ENCODE measurements around the gene VPS11. TPM values are rescaled to one million over a fixed set of nuclear protein-coding genes. Genes with fewer than 3 reads are reported as not detected.
A peak's percentile ranks its signal among the peaks of the same experiment; 100 is the strongest.

Gene VPS11
- total RNA-seq, 1 donor from 2014 or later: 10.4 TPM

GRCh38 chr11:119108146-119108856 lies 40.7 kb downstream of the VPS11 start:
- H3K4me2 ChIP-seq: peak overlapping the region; percentile 99
- H3K36me3 ChIP-seq: no peaks in the 10 kb centered on the region
- no peaks in the 10 kb centered on the region for H3K9me3 Mint-ChIP-seq
- H3K27me3 Mint-ChIP-seq (ENCODE audit: insufficient read depth, low read depth): peaks cover 1% of the 10 kb centered on the region
- peak; percentile 54 for DNase-seq (ENCODE audit: low spot score)
- H4K20me1 ChIP-seq (ENCODE audit: low read depth): peaks cover 4% of the 10 kb centered on the region
- no peaks in the 10 kb centered on the region for H3K9me3 ChIP-seq (ENCODE audit: low read depth)
- peak overlapping the region; percentile 97 for H3K4me3 ChIP-seq
- peaks cover 8% of the 10 kb centered on the region for H3K79me2 ChIP-seq (ENCODE audit: low read depth)
- no peak overlapping the region for H3K27ac ChIP-seq
- H3K9ac ChIP-seq: no peak overlapping the region
- peaks cover 30% of the 10 kb centered on the region for H3K4me1 Mint-ChIP-seq
- peaks cover 9% of the 10 kb centered on the region for H3K4me1 ChIP-seq
- H3K4me3 Mint-ChIP-seq: peak overlapping the region; percentile 88
- peaks cover 34% of the 10 kb centered on the region for H3F3A ChIP-seq (ENCODE audit: low read depth)
- peak overlapping the region; percentile 66 for H3K27ac Mint-ChIP-seq
- peaks cover 15% of the 10 kb centered on the region for H3K27me3 ChIP-seq
- no peak for TF ChIP-seq EZH2 (IDR thresholded peaks at IDR 0.05)
- no peak for TF ChIP-seq CTCF (IDR thresholded peaks at IDR 0.05)
- no peak for TF ChIP-seq EZH2phosphoT487 (IDR thresholded peaks at IDR 0.05)
- H2AFZ ChIP-seq (replicated peaks): no peak overlapping the region
- H3K36me3 Mint-ChIP-seq: peaks cover 4% of the 10 kb centered on the region

- H3K4me3 ChIP-seq: no peak overlapping the region
- no peak for DNase-seq (ENCODE audit: low spot score)
Observed at GRCh38 chr11:119108857-119109221, 41.2 kb downstream of the VPS11 start.

GRCh38 chr11:119109843-119110242 lies 42.2 kb downstream of the VPS11 start:
- no peak overlapping the region for H2AFZ ChIP-seq (replicated peaks)
- Mint-ChIP-seq H3K36me3 (peaks cover 4% of the 10 kb centered on the region), H3K4me1 (peaks cover 24% of the 10 kb centered on the region), H3K4me3 (no peak overlapping the region), H3K27ac (no peak overlapping the region), H3K9me3 (no peaks in the 10 kb centered on the region), H3K27me3 (ENCODE audit: insufficient read depth, low read depth) (no peaks in the 10 kb centered on the region)
- no peaks in the 10 kb centered on the region for H3K9me3 ChIP-seq (ENCODE audit: low read depth)
- H4K20me1 ChIP-seq (ENCODE audit: low read depth): peaks cover 4% of the 10 kb centered on the region
- peaks cover 4% of the 10 kb centered on the region for H3K79me2 ChIP-seq (ENCODE audit: low read depth)
- H3K4me3 ChIP-seq: no peak overlapping the region
- peaks cover 9% of the 10 kb centered on the region for H3K4me1 ChIP-seq
- no peak overlapping the region for H3K9ac ChIP-seq
- no peak for DNase-seq (ENCODE audit: low spot score)
- peaks cover 26% of the 10 kb centered on the region for H3F3A ChIP-seq (ENCODE audit: low read depth)
- H3K36me3 ChIP-seq: no peaks in the 10 kb centered on the region
- H3K4me2 ChIP-seq: no peak overlapping the region
- peaks cover 15% of the 10 kb centered on the region for H3K27me3 ChIP-seq
- TF ChIP-seq EZH2 (IDR thresholded peaks at IDR 0.05) (no peak), CTCF (IDR thresholded peaks at IDR 0.05) (no peak), EZH2phosphoT487 (IDR thresholded peaks at IDR 0.05) (no peak)
- no peak overlapping the region for H3K27ac ChIP-seq

More at GRCh38 chr11:119108857-119109221, 41.2 kb downstream of the VPS11 start:
- Mint-ChIP-seq H3K36me3 (peaks cover 4% of the 10 kb centered on the region), H3K9me3 (no peaks in the 10 kb centered on the region), H3K27me3 (ENCODE audit: insufficient read depth, low read depth) (no peaks in the 10 kb centered on the region), H3K4me3 (peak overlapping the region; percentile 88), H3K27ac (no peak overlapping the region), H3K4me1 (peaks cover 28% of the 10 kb centered on the region)
- H3F3A ChIP-seq (ENCODE audit: low read depth): peaks cover 29% of the 10 kb centered on the region
- no peaks in the 10 kb centered on the region for H3K36me3 ChIP-seq
- H3K79me2 ChIP-seq (ENCODE audit: low read depth): peaks cover 4% of the 10 kb centered on the region
- H3K27ac ChIP-seq: no peak overlapping the region
- TF ChIP-seq CTCF (IDR thresholded peaks at IDR 0.05): no peak
- no peak for TF ChIP-seq EZH2 (IDR thresholded peaks at IDR 0.05)
- TF ChIP-seq EZH2phosphoT487 (IDR thresholded peaks at IDR 0.05): no peak
- H3K9ac ChIP-seq: no peak overlapping the region
- no peak overlapping the region for H2AFZ ChIP-seq (replicated peaks)
- no peaks in the 10 kb centered on the region for H3K9me3 ChIP-seq (ENCODE audit: low read depth)
- peaks cover 4% of the 10 kb centered on the region for H4K20me1 ChIP-seq (ENCODE audit: low read depth)
- peak overlapping the region; percentile 99 for H3K4me2 ChIP-seq
- peaks cover 15% of the 10 kb centered on the region for H3K27me3 ChIP-seq
- peaks cover 9% of the 10 kb centered on the region for H3K4me1 ChIP-seq

Data from neural progenitor cell (in vitro differentiated cells).